Spleen (tissue), 11 donors: Measurements from ENCODE around the gene LRRC59. TPM values are rescaled to one million over a fixed set of nuclear protein-coding genes. Genes with fewer than 3 reads are reported as not detected.

Experiments
- DNase-seq: peaks from one replicate; pipeline ENCODE4 v3.0.0-alpha.2; 2020
- H3K27ac ChIP-seq, 8 donors: fragments of 200-600 bp; sonication (generic) in 7 of 8; 1 replicate in 4 of 8; 2 replicates in 4 of 8; pipeline versions ENCODE4 v1.5.0 to v1.8.0; 2016 to 2021; ENCODE audit warnings: inconsistent platforms in 4 of 8, mild to moderate bottlenecking in 4 of 8, moderate library complexity in 1 of 8
- H3K27me3 ChIP-seq, 7 donors: fragments of 200-600 bp; sonication (generic) in 6 of 7; replicated peaks in 1 of 7; 1 replicate in 4 of 7; 2 replicates in 3 of 7; pipeline versions ENCODE4 v1.5.0 to v1.8.0; 2016 to 2021; ENCODE audit warnings: inconsistent platforms in 3 of 7, mild to moderate bottlenecking in 1 of 7
- H3K36me3 ChIP-seq, 6 donors: fragments of 200-600 bp; sonication (generic) in 5 of 6; 1 replicate in 4 of 6; 2 replicates in 2 of 6; pipeline versions ENCODE4 v1.5.0 to v1.8.0; 2016 to 2021; ENCODE audit warnings: inconsistent platforms in 2 of 6
- H3K4me1 ChIP-seq, 6 donors: fragments of 200-600 bp; sonication (generic) in 5 of 6; 1 replicate in 3 of 6; 2 replicates in 3 of 6; pipeline versions ENCODE4 v1.5.0 to v1.8.0; 2016 to 2021; ENCODE audit warnings: inconsistent platforms in 3 of 6
- H3K4me3 ChIP-seq, 8 donors: fragments of 200-600 bp; sonication (generic) in 7 of 8; 1 replicate in 4 of 8; 2 replicates in 4 of 8; pipeline versions ENCODE4 v1.5.0 to v1.8.0; 2016 to 2021; ENCODE audit warnings: inconsistent platforms in 4 of 8, mild to moderate bottlenecking in 4 of 8, moderate library complexity in 2 of 8
- H3K9me3 ChIP-seq, 8 donors: fragments of 200-600 bp; sonication (generic) in 7 of 8; 1 replicate in 4 of 8; 2 replicates in 4 of 8; pipeline versions ENCODE4 v1.5.0 to v1.8.0; 2016 to 2021; ENCODE audit warnings: inconsistent platforms in 4 of 8
- CTCF ChIP-seq, 11 experiments: fragments of 200-600 bp in 7 of 11; fragments of 450-650 bp in 4 of 11; sonication (generic) in 4 of 11; IDR thresholded peaks in 8 of 11; conservative IDR thresholded peaks in 3 of 11; 1 replicate in 7 of 11; 2 replicates in 4 of 11; pipeline versions ENCODE4 v1.4.0 to v1.8.0; 2016 to 2021; ENCODE audit warnings: antibody characterized with exemption in 11 of 11, inconsistent platforms in 4 of 11, mild to moderate bottlenecking in 1 of 11
- POLR2A ChIP-seq, 3 donors: fragments of 450-650 bp; IDR thresholded peaks; one replicate each; pipeline ENCODE4 v1.5.1; 2017; ENCODE audit warnings: antibody characterized with exemption in 3 of 3, mild to moderate bottlenecking in 1 of 3
- POLR2AphosphoS5 ChIP-seq, 3 donors: sonication (generic); formaldehyde crosslinking; IDR thresholded peaks; one replicate each; pipeline ENCODE4 v1.5.1; 2017; ENCODE audit warnings: antibody characterized with exemption in 3 of 3
- WGBS, 5 donors: extraction: QIAGEN DNeasy Blood & Tissue Kit in 3 of 5; methylation state at CpG; one replicate each; pipeline versions ENCODE4 v1.1.5 to v1.1.7; 2013 to 2018; 5-methylcytosine and 5-hydroxymethylcytosine counted together
- intact Hi-C: fragments of 100-400 bp; cut with DNase I; formaldehyde crosslinking; loops from one replicate; pipeline ENCODE4 v1.15.0; 2023; ENCODE audit warnings: low total_unique reads
- polyA plus RNA-seq, 3 donors: library from polyadenylated mRNA; stranded (reverse); fragments of 200-250 nt; gene quantifications; one replicate each; pipeline ENCODE4 v1.2.1, GENCODE V29; 2013
- small RNA-seq, 4 donors: library from RNA; depleted of rRNA; stranded (forward); fragments of <200 nt; gene quantifications; one replicate each; pipeline ENCODE3, GENCODE V24; 2016
- total RNA-seq, 7 donors: library from RNA; depleted of rRNA in 3 of 7; stranded (reverse); fragments of >200 nt in 3 of 7; fragmentation: NEBNext Ultra II Directional in 4 of 7; extraction: Animal tissue kit (Norgen Biotek cat#: 25700) in 4 of 7; gene quantifications; one replicate each; pipeline versions ENCODE4 v1.1.0 to v1.2.1, GENCODE V29; 2016 to 2021
- donor health status: healthy with polysubstance abuse.
- donor health status: DM: no; HTN: no; CAD: no; lungs with moderate emphysema.
- donor health status: DM: no; HTN: no; CAD: no.
- donor health status: Bipolar disorder and iron deficiency.
- donor health status: healthy.
- donor health status: DM: no; HTN: no; CAD: no.
- donor health status: DM: yes; HTN: yes; CAD: no.

Gene LRRC59
- total and polyA plus RNA-seq, 10 donors, result 12.5 to 71.3 (median 46.1) TPM

- no peak for DNase-seq
- Histone ChIP-seq H3K4me3 (no peak overlapping the region), H3K9me3 (no peaks in the 10 kb centered on the region), H3K27me3 (peaks cover 0 to 32% (median 0%) of the 10 kb centered on the region in 7 donors), H3K4me1 (peaks cover 0 to 13% (median 0%) of the 10 kb centered on the region in 6 donors), H3K27ac (no peak overlapping the region), H3K36me3 (no peaks in the 10 kb centered on the region)
- WGBS, 5 donors, result 43 to 81% (median 56%) methylated on average over 6 of the region's 6 CpGs
- TF ChIP-seq POLR2A (IDR thresholded peaks at IDR 0.05), result no peak
- no peak for TF ChIP-seq POLR2AphosphoS5 (IDR thresholded peaks at IDR 0.05)
- TF ChIP-seq CTCF (IDR thresholded peaks at IDR 0.05 in 8 of 11, conservative IDR thresholded peaks at IDR 0.05 in 3 of 11), result no peak
- intact Hi-C loops, result no loop called here
Observed at GRCh38 chr17:50332196-50332595, 65.1 kb downstream of the LRRC59 start.

Small RNAs within 50 kb of the gene (small RNA-seq; reads per million reads assigned to genes)
- 0 reads per million in 4 donors for gene RF00019

Other genes starting within 250 kb of the LRRC59 start
- gene PPP1R9B, start 246.8 kb downstream of the LRRC59 start, total RNA-seq, result 100 to 1,000 TPM in 4 of 7 donors, 10 to 100 TPM in 3; 54.1 to 136 (median 112) TPM
- gene PPP1R9B, start 246.8 kb downstream of the LRRC59 start, polyA plus RNA-seq, result 100 to 1,000 TPM in 1 of 3 donors, 10 to 100 TPM in 2; 30.0 to 105 (median 40.9) TPM
- gene SGCA, start 231.5 kb downstream of the LRRC59 start, total RNA-seq, result 1 to 10 TPM in 6 of 7 donors, not detected in 1; 1.2 to 4.7 (median 2.7) TPM
- gene SGCA, start 231.5 kb downstream of the LRRC59 start, polyA plus RNA-seq, result 1 to 10 TPM; 3.7 to 5.9 (median 5.7) TPM
- 100 to 1,000 TPM in 2 of 7 donors, 10 to 100 TPM in 4, 1 to 10 TPM in 1; 7.4 to 458 (median 65.4) TPM for gene COL1A1, start 195.9 kb downstream of the LRRC59 start, total RNA-seq
- gene COL1A1, start 195.9 kb downstream of the LRRC59 start, polyA plus RNA-seq, result 10 to 100 TPM in 2 of 3 donors, 1 to 10 TPM in 1; 7.1 to 24.0 (median 11.3) TPM
- under 1 TPM in 2 of 7 donors, not detected in 5; 0.44 to 0.49 TPM for gene TMEM92, start 123.1 kb downstream of the LRRC59 start, total RNA-seq
- gene TMEM92, start 123.1 kb downstream of the LRRC59 start, polyA plus RNA-seq, result under 1 TPM in 1 of 3 donors, not detected in 2; 0.06 TPM
- 10 to 100 TPM; 17.9 to 27.3 (median 23.3) TPM for gene XYLT2, start 51.4 kb downstream of the LRRC59 start, total RNA-seq
- 10 to 100 TPM; 10.0 to 19.1 (median 14.2) TPM for gene XYLT2, start 51.4 kb downstream of the LRRC59 start, polyA plus RNA-seq
- gene MRPL27, start 24.3 kb downstream of the LRRC59 start, total RNA-seq, result 10 to 100 TPM; 26.4 to 40.7 (median 34.0) TPM
- 100 to 1,000 TPM in 1 of 3 donors, 10 to 100 TPM in 2; 85.3 to 102 (median 92.8) TPM for gene MRPL27, start 24.3 kb downstream of the LRRC59 start, polyA plus RNA-seq
- 1 to 10 TPM in 6 of 7 donors, under 1 TPM in 1; 0.66 to 3.6 (median 1.9) TPM for gene EME1, start 24.3 kb downstream of the LRRC59 start, total RNA-seq
- gene EME1, start 24.3 kb downstream of the LRRC59 start, polyA plus RNA-seq, result 1 to 10 TPM; 1.1 to 3.0 (median 1.9) TPM
- gene ACSF2, start 28.7 kb upstream of the LRRC59 start, total RNA-seq, result 10 to 100 TPM; 28.3 to 48.6 (median 41.9) TPM
- 10 to 100 TPM; 21.7 to 50.0 (median 36.3) TPM for gene ACSF2, start 28.7 kb upstream of the LRRC59 start, polyA plus RNA-seq
- gene CHAD, start 71.4 kb upstream of the LRRC59 start, total RNA-seq, result under 1 TPM in 1 of 7 donors, not detected in 6; 0.39 TPM
- not detected for gene CHAD, start 71.4 kb upstream of the LRRC59 start, polyA plus RNA-seq
- gene RSAD1, start 81.3 kb upstream of the LRRC59 start, total RNA-seq, result 10 to 100 TPM; 24.4 to 56.2 (median 39.4) TPM
- gene RSAD1, start 81.3 kb upstream of the LRRC59 start, polyA plus RNA-seq, result 10 to 100 TPM; 24.1 to 35.0 (median 30.7) TPM
- gene MYCBPAP, start 110.9 kb upstream of the LRRC59 start, total RNA-seq, result 1 to 10 TPM in 3 of 7 donors, under 1 TPM in 4; 0.54 to 2.8 (median 0.98) TPM
- under 1 TPM; 0.15 to 0.18 (median 0.16) TPM for gene MYCBPAP, start 110.9 kb upstream of the LRRC59 start, polyA plus RNA-seq
- gene EPN3, start 135.2 kb upstream of the LRRC59 start, total RNA-seq, result not detected
- gene EPN3, start 135.2 kb upstream of the LRRC59 start, polyA plus RNA-seq, result under 1 TPM in 2 of 3 donors, not detected in 1; 0.02 to 0.16 TPM
- gene SPATA20, start 149.7 kb upstream of the LRRC59 start, total RNA-seq, result 100 to 1,000 TPM in 1 of 7 donors, 10 to 100 TPM in 6; 32.8 to 128 (median 57.5) TPM
- 10 to 100 TPM; 14.9 to 74.8 (median 27.5) TPM for gene SPATA20, start 149.7 kb upstream of the LRRC59 start, polyA plus RNA-seq
- gene CACNA1G, start 163.2 kb upstream of the LRRC59 start, total RNA-seq, result 1 to 10 TPM in 1 of 7 donors, under 1 TPM in 5, not detected in 1; 0.07 to 1.3 (median 0.25) TPM
- gene CACNA1G, start 163.2 kb upstream of the LRRC59 start, polyA plus RNA-seq, result under 1 TPM; 0.02 to 0.03 (median 0.03) TPM
- 10 to 100 TPM; 28.4 to 37.1 (median 32.0) TPM for gene ABCC3, start 237.4 kb upstream of the LRRC59 start, total RNA-seq
- gene ABCC3, start 237.4 kb upstream of the LRRC59 start, polyA plus RNA-seq, result 10 to 100 TPM in 2 of 3 donors, 1 to 10 TPM in 1; 8.6 to 16.6 (median 15.2) TPM